ENCODE data around the gene CT47A1.

Gene CT47A1

DNA sequence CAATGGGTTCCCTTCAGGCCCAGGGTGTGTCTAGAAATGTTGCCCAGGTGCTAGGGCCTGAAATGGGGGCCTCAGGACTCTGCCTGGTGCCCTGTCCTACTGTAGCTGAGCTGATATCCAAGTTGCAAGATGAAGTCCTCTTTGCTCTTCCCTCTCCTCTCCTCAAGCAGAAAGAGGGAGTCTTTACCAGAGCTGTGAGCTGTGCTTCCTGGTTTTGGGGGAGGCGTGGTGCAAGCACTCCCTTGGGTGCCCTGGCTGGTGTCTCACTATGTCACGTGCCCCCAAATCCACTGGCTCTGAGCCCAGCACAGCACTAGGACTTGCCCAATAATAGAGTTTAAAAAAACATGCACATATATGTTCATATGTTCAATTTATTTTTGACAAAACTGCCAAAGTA, 29.3 kb upstream of the CT47A1 start:
- Histone ChIP-seq H3K27ac (ENCODE audit: low read depth, low read length) (no peak overlapping the region), H4K20me1 (ENCODE audit: control insufficient read depth, insufficient read depth, low read depth, low read length) (no peaks in the 10 kb centered on the region), H3K4me1 (ENCODE audit: control insufficient read depth, low read length) (no peaks in the 10 kb centered on the region), H3K79me2 (ENCODE audit: control insufficient read depth, low read length) (no peaks in the 10 kb centered on the region), H3F3A (ENCODE audit: control insufficient read depth, insufficient read depth) (no peaks in the 10 kb centered on the region), H3K9me3 (ENCODE audit: control insufficient read depth, insufficient read depth, low read length) (no peaks in the 10 kb centered on the region), H3K9me2 (replicated peaks; ENCODE audit: control insufficient read depth, low read length) (no peaks in the 10 kb centered on the region), H3K27me3 (ENCODE audit: control insufficient read depth, low read length) (no peaks in the 10 kb centered on the region), H3K36me3 (ENCODE audit: control insufficient read depth, low read length) (no peaks in the 10 kb centered on the region), H3K4me2 (ENCODE audit: low read length) (no peak overlapping the region), H3K4me3 (ENCODE audit: low read length) (no peak overlapping the region)
- TF ChIP-seq, protein P1, sequence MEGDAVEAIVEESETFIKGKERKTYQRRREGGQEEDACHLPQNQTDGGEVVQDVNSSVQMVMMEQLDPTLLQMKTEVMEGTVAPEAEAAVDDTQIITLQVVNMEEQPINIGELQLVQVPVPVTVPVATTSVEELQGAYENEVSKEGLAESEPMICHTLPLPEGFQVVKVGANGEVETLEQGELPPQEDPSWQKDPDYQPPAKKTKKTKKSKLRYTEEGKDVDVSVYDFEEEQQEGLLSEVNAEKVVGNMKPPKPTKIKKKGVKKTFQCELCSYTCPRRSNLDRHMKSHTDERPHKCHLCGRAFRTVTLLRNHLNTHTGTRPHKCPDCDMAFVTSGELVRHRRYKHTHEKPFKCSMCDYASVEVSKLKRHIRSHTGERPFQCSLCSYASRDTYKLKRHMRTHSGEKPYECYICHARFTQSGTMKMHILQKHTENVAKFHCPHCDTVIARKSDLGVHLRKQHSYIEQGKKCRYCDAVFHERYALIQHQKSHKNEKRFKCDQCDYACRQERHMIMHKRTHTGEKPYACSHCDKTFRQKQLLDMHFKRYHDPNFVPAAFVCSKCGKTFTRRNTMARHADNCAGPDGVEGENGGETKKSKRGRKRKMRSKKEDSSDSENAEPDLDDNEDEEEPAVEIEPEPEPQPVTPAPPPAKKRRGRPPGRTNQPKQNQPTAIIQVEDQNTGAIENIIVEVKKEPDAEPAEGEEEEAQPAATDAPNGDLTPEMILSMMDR (IDR thresholded peaks at IDR 0.05; ENCODE audit: low read depth, low read length, poor library complexity, severe bottlenecking), result no peak
- TF ChIP-seq EZH2phosphoT487 (IDR thresholded peaks at IDR 0.05; ENCODE audit: borderline replicate concordance, low read length), result no peak

DNA sequence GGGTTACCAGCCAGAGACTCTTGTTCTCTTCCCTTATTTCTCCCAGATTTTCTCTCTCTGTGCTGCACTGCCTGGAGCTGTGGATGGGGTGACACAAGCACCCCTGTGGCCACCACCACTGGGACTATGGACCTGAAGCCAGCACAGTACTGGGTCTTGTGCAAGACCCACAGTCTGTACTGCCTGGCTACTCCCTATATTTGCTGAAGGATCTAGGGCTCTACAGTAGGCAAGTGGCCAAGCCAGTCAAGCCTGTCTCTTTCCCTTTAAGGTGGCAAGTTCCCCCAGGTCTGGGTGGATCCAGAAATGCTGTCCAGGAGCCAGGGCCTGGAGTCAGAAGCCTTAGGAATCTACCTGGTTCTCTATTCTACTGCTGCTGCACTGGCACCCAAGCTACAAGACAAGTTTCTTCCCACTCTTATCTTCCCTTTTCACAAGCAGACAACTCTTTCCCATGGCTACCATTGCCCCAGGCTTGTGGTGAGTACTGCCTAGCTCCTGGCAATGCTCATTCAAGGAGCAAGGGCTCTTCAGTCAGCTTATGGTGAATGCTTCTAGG, 28.4 kb upstream of the CT47A1 start:
- Histone ChIP-seq H3K4me1 (ENCODE audit: control insufficient read depth, low read length) (no peaks in the 10 kb centered on the region), H3K36me3 (ENCODE audit: control insufficient read depth, low read length) (no peaks in the 10 kb centered on the region), H3K27me3 (ENCODE audit: control insufficient read depth, low read length) (no peaks in the 10 kb centered on the region), H3K4me2 (ENCODE audit: low read length) (no peak overlapping the region), H3K4me3 (ENCODE audit: low read length) (no peak overlapping the region), H3K79me2 (ENCODE audit: control insufficient read depth, low read length) (no peaks in the 10 kb centered on the region), H4K20me1 (ENCODE audit: control insufficient read depth, insufficient read depth, low read depth, low read length) (no peaks in the 10 kb centered on the region), H3K27ac (ENCODE audit: low read depth, low read length) (no peak overlapping the region), H3F3A (ENCODE audit: control insufficient read depth, insufficient read depth) (no peaks in the 10 kb centered on the region), H3K9me2 (replicated peaks; ENCODE audit: control insufficient read depth, low read length) (no peaks in the 10 kb centered on the region), H3K9me3 (ENCODE audit: control insufficient read depth, insufficient read depth, low read length) (no peaks in the 10 kb centered on the region)
- TF ChIP-seq, protein P1 (IDR thresholded peaks at IDR 0.05; ENCODE audit: low read depth, low read length, poor library complexity, severe bottlenecking), result no peak
- no peak for TF ChIP-seq EZH2phosphoT487 (IDR thresholded peaks at IDR 0.05; ENCODE audit: borderline replicate concordance, low read length)

DNA sequence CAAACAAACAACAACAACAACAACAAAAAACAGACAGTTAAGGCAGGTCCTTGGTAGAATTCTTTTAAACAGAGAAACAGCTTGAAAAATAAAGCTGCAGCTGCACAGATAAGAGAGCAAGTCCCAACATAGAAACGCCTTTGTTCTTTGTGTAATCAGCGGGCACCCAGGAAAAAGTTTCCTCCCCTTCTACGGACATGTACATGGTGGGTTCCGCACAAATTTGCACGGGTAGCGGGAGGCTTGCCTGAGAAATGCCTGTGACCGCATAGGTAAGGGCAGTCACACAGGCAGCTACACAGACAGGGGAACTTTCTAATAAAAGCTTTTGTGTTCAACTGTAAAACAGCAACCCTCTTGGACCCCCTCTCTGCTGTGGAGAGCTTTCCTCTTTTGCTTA, 25.7 kb upstream of the CT47A1 start:
- no peak overlapping the region for H3K27ac ChIP-seq (ENCODE audit: low read depth, low read length)
- H3K4me3 ChIP-seq (ENCODE audit: low read length), result no peak overlapping the region
- H4K20me1 ChIP-seq (ENCODE audit: control insufficient read depth, insufficient read depth, low read depth, low read length), result no peaks in the 10 kb centered on the region
- H3K9me2 ChIP-seq (replicated peaks; ENCODE audit: control insufficient read depth, low read length), result no peaks in the 10 kb centered on the region
- no peaks in the 10 kb centered on the region for H3K27me3 ChIP-seq (ENCODE audit: control insufficient read depth, low read length)
- H3K79me2 ChIP-seq (ENCODE audit: control insufficient read depth, low read length), result no peaks in the 10 kb centered on the region
- no peaks in the 10 kb centered on the region for H3K9me3 ChIP-seq (ENCODE audit: control insufficient read depth, insufficient read depth, low read length)
- H3K4me2 ChIP-seq (ENCODE audit: low read length), result no peak overlapping the region
- H3F3A ChIP-seq (ENCODE audit: control insufficient read depth, insufficient read depth), result no peaks in the 10 kb centered on the region
- H3K36me3 ChIP-seq (ENCODE audit: control insufficient read depth, low read length), result no peaks in the 10 kb centered on the region
- no peaks in the 10 kb centered on the region for H3K4me1 ChIP-seq (ENCODE audit: control insufficient read depth, low read length)
- TF ChIP-seq, protein P1 (IDR thresholded peaks at IDR 0.05; ENCODE audit: low read depth, low read length, poor library complexity, severe bottlenecking), result no peak
- TF ChIP-seq EZH2phosphoT487 (IDR thresholded peaks at IDR 0.05; ENCODE audit: borderline replicate concordance, low read length), result no peak

All from DOHH2 (cell line).